Stomach smooth muscle (tissue), 2 donors: ENCODE measurements around the gene SPRR3.

Source experiments
- H3K27ac ChIP-seq: one replicate; pipeline ENCODE4 v1.7.0; 2013; ENCODE audit warnings: mild to moderate bottlenecking, low read length, inconsistent platforms
- H3K27me3 ChIP-seq, 2 donors: one replicate each; pipeline ENCODE4 v1.7.0; 2013; ENCODE audit warnings: low read length in 2 of 2; ENCODE audit not compliant: insufficient read depth in 2 of 2, control insufficient read depth in 1 of 2
- H3K36me3 ChIP-seq, 2 donors: one replicate each; pipeline ENCODE4 v1.7.0; 2013; ENCODE audit warnings: low read length in 2 of 2; ENCODE audit not compliant: control insufficient read depth in 2 of 2, insufficient read depth in 2 of 2
- H3K4me1 ChIP-seq: one replicate; pipeline ENCODE4 v1.7.0; 2013; ENCODE audit warnings: low read length; ENCODE audit not compliant: control insufficient read depth, insufficient read depth
- H3K4me3 ChIP-seq, 2 donors: one replicate each; pipeline ENCODE4 v1.7.0; 2013; ENCODE audit warnings: low read length in 2 of 2
- H3K9ac ChIP-seq, 2 donors: one replicate each; pipeline ENCODE4 v1.7.0; 2013; ENCODE audit warnings: low read length in 2 of 2, mild to moderate bottlenecking in 1 of 2
- H3K9me3 ChIP-seq, 2 donors: one replicate each; pipeline ENCODE4 v1.7.0; 2013; ENCODE audit warnings: low read length in 2 of 2; ENCODE audit not compliant: control insufficient read depth in 2 of 2
- donor health status: healthy.
- donor health status: Pancreatic carcinoma.

SPRR3 gene

DNA sequence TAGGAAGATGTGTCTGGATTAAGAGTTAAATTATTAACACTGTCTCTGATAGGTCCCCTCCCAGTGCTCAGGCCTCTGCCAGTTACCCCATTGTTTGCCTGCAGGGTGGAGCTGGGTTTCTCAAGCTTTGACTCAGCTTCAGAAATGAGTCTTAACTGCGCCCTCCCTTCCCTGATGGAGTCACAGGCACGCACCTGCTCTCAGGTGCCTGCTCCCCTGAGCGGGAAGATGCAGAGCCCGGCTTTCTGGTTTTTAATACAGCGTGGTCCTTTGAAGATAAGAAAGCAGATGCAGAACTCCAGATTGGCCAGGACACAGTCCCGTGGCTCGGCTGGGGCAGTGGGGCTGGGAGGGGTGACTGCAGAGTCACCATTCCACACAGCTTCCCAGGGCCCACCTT is 34.3 kb upstream of the SPRR3 start:
- H3K9ac ChIP-seq: no peak overlapping the region
- no peak overlapping the region for H3K4me3 ChIP-seq
- no peaks in the 10 kb centered on the region for H3K36me3 ChIP-seq
- no peaks in the 10 kb centered on the region for H3K27me3 ChIP-seq
- no peak overlapping the region for H3K27ac ChIP-seq
- H3K9me3 ChIP-seq: no peaks in the 10 kb centered on the region
- no peaks in the 10 kb centered on the region for H3K4me1 ChIP-seq

GRCh38 chr1:152968248-152968647 is 33.3 kb upstream of the SPRR3 start:
- Histone ChIP-seq H3K9me3 (no peaks in the 10 kb centered on the region), H3K27me3 (no peaks in the 10 kb centered on the region), H3K27ac (no peak overlapping the region), H3K36me3 (no peaks in the 10 kb centered on the region), H3K9ac (no peak overlapping the region), H3K4me3 (no peak overlapping the region), H3K4me1 (no peaks in the 10 kb centered on the region)

DNA sequence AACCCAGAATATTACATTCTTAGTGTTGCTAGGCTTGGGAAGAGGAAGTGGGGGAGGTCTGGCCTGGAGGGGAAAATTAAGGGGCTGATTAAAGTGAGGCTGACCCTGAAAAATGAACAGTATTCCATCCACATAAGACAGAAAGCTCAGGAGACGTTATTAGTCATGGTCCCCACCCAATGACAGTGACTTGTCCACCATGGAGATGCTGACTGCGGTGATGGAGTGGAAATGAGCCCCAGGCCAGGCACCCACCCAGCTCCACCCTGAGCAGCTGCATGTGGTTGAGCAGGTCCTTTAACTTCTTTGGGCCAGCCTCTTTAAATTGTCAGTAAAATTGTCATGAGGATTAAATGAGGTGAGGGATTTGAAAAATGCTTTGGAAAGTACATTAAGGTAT is 32.5 kb upstream of the SPRR3 start:
- H3K4me1 ChIP-seq: no peaks in the 10 kb centered on the region
- no peaks in the 10 kb centered on the region for H3K27me3 ChIP-seq
- no peak overlapping the region for H3K9ac ChIP-seq
- H3K9me3 ChIP-seq: no peaks in the 10 kb centered on the region
- H3K36me3 ChIP-seq: no peaks in the 10 kb centered on the region
- H3K4me3 ChIP-seq: no peak overlapping the region
- no peak overlapping the region for H3K27ac ChIP-seq

GRCh38 chr1:152970495-152970894 is 31.1 kb upstream of the SPRR3 start, which contains the start of gene SPRR4:
Gene SPRR4 (plus strand): TSS chr1:152970648. CDS start chr1:152971891, 1,243 bp downstream.
- Histone ChIP-seq H3K9ac (no peak within 1 kb of the TSS), H3K9me3 (no peaks in the 10 kb centered on the region), H3K4me1 (no peaks in the 10 kb centered on the region), H3K27ac (no peak within 1 kb of the TSS), H3K27me3 (no peaks in the 10 kb centered on the region), H3K36me3 (no peaks in the 10 kb centered on the region), H3K4me3 (no peak within 1 kb of the TSS)

DNA sequence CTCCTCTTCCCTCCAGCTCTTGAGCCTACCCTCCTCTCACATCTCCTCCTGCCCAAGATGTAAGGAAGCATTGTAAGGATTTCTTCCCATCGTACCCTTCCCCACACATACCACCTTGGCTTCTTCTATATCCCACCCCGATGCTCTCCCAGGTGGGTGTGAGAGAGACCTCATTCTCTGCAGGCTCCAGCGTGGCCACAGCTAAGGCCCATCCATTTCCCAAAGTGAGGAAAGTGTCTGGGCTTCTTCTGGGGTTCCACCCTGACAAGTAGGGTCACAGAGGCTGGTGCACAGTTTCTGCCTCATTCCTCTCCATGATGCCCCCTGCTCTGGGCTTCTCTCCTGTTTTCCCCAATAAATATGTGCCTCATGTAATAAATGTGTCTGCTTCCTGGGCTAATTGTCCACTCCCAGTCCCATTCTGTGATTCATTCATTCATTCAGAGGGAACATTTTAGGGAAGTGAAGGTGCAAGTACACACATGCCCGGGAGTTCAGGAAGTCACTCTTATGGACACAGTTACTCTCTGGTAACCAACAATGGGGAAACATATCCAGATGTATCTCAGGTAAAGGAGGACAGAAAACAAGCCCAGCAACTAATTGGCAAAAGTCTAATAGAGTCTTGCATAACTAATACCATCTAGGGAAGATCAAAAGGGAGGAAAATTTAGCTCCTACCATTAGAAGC is 29.2 kb upstream of the SPRR3 start:
- no peaks in the 10 kb centered on the region for H3K9me3 ChIP-seq
- H3K27ac ChIP-seq: no peak overlapping the region
- no peaks in the 10 kb centered on the region for H3K36me3 ChIP-seq
- no peaks in the 10 kb centered on the region for H3K27me3 ChIP-seq
- H3K4me3 ChIP-seq: no peak overlapping the region
- no peak overlapping the region for H3K9ac ChIP-seq
- no peaks in the 10 kb centered on the region for H3K4me1 ChIP-seq

DNA sequence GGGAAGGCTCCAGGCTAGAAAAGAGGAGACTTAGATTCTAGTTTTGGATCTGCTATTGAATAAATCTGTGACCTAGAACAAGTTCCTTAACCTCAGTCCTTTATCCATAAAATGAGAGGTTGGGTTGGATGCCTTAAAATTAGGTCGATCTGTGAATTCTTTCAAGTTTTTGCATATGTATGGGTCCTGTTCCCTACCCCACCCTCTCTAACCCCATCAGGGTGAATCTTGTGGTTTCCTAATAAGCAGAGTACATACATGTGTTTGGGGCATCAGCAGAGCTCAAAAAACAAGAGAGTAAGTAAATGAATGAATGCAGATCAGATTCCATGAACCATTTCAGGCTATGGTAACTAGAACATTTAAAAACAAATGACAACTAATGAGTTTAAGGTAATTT is 24.9 kb upstream of the SPRR3 start:
- Histone ChIP-seq H3K9me3 (no peaks in the 10 kb centered on the region), H3K4me3 (no peak overlapping the region), H3K4me1 (no peaks in the 10 kb centered on the region), H3K36me3 (no peaks in the 10 kb centered on the region), H3K9ac (no peak overlapping the region), H3K27me3 (no peaks in the 10 kb centered on the region), H3K27ac (no peak overlapping the region)

GRCh38 chr1:152977614-152978013 is 23.9 kb upstream of the SPRR3 start:
- H3K9me3 ChIP-seq: no peaks in the 10 kb centered on the region
- no peak overlapping the region for H3K27ac ChIP-seq
- H3K4me1 ChIP-seq: no peaks in the 10 kb centered on the region
- H3K36me3 ChIP-seq: no peaks in the 10 kb centered on the region
- H3K9ac ChIP-seq: no peak overlapping the region
- H3K4me3 ChIP-seq: no peak overlapping the region
- no peaks in the 10 kb centered on the region for H3K27me3 ChIP-seq

GRCh38 chr1:152980676-152981075 is 20.9 kb upstream of the SPRR3 start:
- Histone ChIP-seq H3K4me1 (no peaks in the 10 kb centered on the region), H3K27ac (no peak overlapping the region), H3K36me3 (no peaks in the 10 kb centered on the region), H3K9ac (no peak overlapping the region), H3K9me3 (no peaks in the 10 kb centered on the region), H3K4me3 (no peak overlapping the region), H3K27me3 (no peaks in the 10 kb centered on the region)

- Histone ChIP-seq H3K27me3 (no peaks in the 10 kb centered on the region), H3K36me3 (no peaks in the 10 kb centered on the region), H3K27ac (no peak overlapping the region), H3K9ac (no peak overlapping the region), H3K4me3 (no peak overlapping the region), H3K4me1 (no peaks in the 10 kb centered on the region), H3K9me3 (no peaks in the 10 kb centered on the region)
Observed at GRCh38 chr1:152981146-152981871, 20.2 kb upstream of the SPRR3 start.

DNA sequence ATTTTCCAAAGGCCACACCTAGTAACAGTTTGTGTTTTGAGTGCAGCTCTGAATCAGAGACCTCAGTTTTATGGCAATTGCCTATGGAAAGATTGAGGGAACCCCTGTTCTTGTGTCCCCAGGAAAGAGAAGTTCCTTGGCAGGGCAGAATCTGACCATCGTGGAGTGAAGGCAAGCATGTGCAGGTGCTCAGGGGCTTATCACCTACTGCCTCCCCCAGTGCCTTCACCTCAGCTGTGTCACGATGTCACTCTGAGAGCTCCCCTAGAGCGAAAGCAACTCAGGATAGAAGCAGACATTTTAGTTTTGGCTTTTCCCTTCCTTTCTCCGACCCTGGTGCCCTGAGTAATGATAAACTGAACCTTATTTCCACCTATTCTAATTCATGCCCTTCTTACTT is 19.5 kb upstream of the SPRR3 start:
- H3K9me3 ChIP-seq: no peaks in the 10 kb centered on the region
- H3K4me3 ChIP-seq: no peak overlapping the region
- no peak overlapping the region for H3K27ac ChIP-seq
- H3K9ac ChIP-seq: no peak overlapping the region
- H3K27me3 ChIP-seq: no peaks in the 10 kb centered on the region
- H3K36me3 ChIP-seq: no peaks in the 10 kb centered on the region
- no peaks in the 10 kb centered on the region for H3K4me1 ChIP-seq

- H3K27ac ChIP-seq: no peak overlapping the region
- no peak overlapping the region for H3K4me3 ChIP-seq
- H3K9me3 ChIP-seq: no peaks in the 10 kb centered on the region
- H3K9ac ChIP-seq: no peak overlapping the region
- no peaks in the 10 kb centered on the region for H3K27me3 ChIP-seq
- no peaks in the 10 kb centered on the region for H3K36me3 ChIP-seq
- no peaks in the 10 kb centered on the region for H3K4me1 ChIP-seq
Observed at GRCh38 chr1:152983234-152983633, 18.3 kb upstream of the SPRR3 start.
